Measurements from ENCODE around the gene CHD9.
A peak's percentile ranks its signal among the peaks of the same experiment; 100 is the strongest.
"Not testable (repeated sequence)": the region's sequence is repeated elsewhere in the genome, so short reads cannot be mapped to it uniquely, and the experiment has no call there.

CHD9 gene

GRCh38 chr16:53068423-53068833, 13.6 kb downstream of the CHD9 start:
- peak; percentile 46 for DNase-seq (ENCODE audit: low read depth, low spot score)
- no peak overlapping the region for H3K4me3 ChIP-seq (ENCODE audit: low read length)

- no peak for DNase-seq (ENCODE audit: low read depth, low spot score)
- H3K4me3 ChIP-seq (ENCODE audit: low read length): no peak overlapping the region
Measured at GRCh38 chr16:53069772-53070171, 15.0 kb downstream of the CHD9 start.

- DNase-seq (ENCODE audit: low read depth, low spot score): no peak
- no peak overlapping the region for H3K4me3 ChIP-seq (ENCODE audit: low read length)
Measured at GRCh38 chr16:53071748-53072301, 17.0 kb downstream of the CHD9 start.

GRCh38 chr16:53073022-53073421, 18.2 kb downstream of the CHD9 start:
- DNase-seq (ENCODE audit: low read depth, low spot score): no peak
- no peak overlapping the region for H3K4me3 ChIP-seq (ENCODE audit: low read length)

GRCh38 chr16:53074296-53074695, 19.5 kb downstream of the CHD9 start:
- not testable (repeated sequence) for DNase-seq (ENCODE audit: low read depth, low spot score); H3K4me3 ChIP-seq (ENCODE audit: low read length)

- not testable (repeated sequence) for DNase-seq (ENCODE audit: low read depth, low spot score); H3K4me3 ChIP-seq (ENCODE audit: low read length)
Measured at GRCh38 chr16:53075461-53075860, 20.7 kb downstream of the CHD9 start.

- no peak overlapping the region for H3K4me3 ChIP-seq (ENCODE audit: low read length)
- no peak for DNase-seq (ENCODE audit: low read depth, low spot score)
Measured at GRCh38 chr16:53078247-53078646, 23.5 kb downstream of the CHD9 start.

DNA sequence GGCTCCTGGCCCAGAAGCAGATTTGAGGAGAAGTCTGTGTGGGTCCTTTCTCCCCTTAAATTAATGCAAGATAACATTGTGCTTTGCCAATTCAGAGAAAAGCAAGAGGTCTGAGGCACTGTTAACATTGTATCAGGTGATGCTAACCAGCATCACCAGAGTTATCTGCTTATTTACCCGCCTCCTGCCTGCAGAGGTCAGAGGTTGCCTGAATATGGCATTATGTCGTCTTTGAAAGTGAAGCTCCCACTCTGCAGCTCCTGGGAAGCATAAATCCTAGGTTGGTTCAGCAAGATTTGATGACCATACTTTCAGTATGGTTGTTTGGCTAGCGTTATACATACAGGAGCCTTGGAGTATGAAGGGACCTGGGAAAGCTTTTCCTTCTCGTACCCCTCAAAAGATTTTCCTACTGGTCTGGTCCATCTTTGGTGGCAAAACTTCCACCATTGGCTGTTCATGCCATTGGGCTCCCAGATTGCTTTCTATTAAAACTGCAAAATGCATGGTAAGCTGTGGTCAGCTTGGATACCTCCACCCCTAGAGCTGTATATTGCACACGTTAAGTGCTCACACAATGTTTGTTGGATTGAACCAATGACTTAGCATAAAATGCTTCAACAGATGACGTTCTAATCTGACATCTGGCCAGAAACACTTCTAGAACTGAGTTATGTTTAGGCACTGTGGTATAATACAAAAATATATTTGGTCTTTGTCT, 24.1 kb downstream of the CHD9 start:
- DNase-seq (ENCODE audit: low read depth, low spot score): no peak
- H3K4me3 ChIP-seq (ENCODE audit: low read length): no peak overlapping the region

DNA sequence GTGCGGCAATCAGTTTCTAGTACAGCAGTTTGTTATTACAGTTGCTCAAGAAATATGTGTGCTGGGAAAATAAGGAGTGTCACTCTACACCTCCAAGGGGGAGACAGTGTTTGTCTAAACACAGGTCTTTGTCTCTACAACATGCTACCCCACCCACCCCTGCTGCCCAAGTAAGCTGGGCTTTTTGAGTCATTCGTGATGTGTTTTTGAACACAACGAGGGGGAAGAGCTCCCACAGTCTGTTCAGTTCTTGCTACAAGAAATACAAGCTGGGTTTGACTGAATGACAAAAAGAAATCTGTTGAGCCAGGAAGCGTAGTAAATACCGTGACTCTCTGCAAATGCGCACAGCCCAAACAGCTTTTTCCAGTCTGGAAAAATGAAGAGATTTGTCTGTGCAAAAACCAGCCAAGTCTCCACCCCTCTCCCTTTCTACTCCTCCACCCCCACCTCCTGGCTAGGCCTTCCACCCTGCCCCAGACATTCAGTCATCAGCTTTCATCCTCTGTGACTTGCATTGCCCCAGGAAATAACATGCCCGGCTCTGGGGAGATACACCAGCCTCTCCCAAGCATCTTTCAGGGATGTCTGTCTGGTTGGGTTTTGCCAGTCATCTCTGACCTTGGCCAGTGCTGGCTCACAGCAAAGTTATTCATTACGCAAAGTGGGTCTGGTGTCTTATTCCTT, 25.7 kb downstream of the CHD9 start:
- DNase-seq (ENCODE audit: low read depth, low spot score): no peak
- no peak overlapping the region for H3K4me3 ChIP-seq (ENCODE audit: low read length)

- no peak overlapping the region for H3K4me3 ChIP-seq (ENCODE audit: low read length)
- no peak for DNase-seq (ENCODE audit: low read depth, low spot score)
Measured at GRCh38 chr16:53081032-53081424, 26.2 kb downstream of the CHD9 start.

GRCh38 chr16:53081686-53082407, 27.1 kb downstream of the CHD9 start:
- H3K4me3 ChIP-seq (ENCODE audit: low read length): no peak overlapping the region
- DNase-seq (ENCODE audit: low read depth, low spot score): no peak

DNA sequence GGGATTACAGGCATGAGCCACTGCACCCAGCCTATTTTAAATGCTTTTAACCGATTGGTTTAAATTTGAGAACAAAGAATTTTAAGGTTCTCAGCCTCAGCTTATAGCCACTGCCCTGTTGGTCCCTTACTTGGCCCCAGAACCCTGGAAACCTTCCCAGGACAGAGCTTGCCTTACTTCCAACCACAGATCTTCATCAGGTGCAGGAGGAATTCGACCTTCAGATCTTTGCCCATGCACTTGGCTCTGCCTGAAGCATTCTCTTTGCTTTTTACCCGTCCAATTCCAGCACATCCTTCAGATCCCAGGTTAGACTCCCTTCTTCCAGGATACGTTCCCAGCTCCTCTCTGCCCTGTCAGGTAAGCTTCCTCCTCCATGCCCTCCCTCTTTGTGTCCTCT, 27.7 kb downstream of the CHD9 start:
- DNase-seq (ENCODE audit: low read depth, low spot score): no peak
- H3K4me3 ChIP-seq (ENCODE audit: low read length): no peak overlapping the region

- no peak for DNase-seq (ENCODE audit: low read depth, low spot score)
Measured at GRCh38 chr16:53083119-53083518, 28.3 kb downstream of the CHD9 start.

DNA sequence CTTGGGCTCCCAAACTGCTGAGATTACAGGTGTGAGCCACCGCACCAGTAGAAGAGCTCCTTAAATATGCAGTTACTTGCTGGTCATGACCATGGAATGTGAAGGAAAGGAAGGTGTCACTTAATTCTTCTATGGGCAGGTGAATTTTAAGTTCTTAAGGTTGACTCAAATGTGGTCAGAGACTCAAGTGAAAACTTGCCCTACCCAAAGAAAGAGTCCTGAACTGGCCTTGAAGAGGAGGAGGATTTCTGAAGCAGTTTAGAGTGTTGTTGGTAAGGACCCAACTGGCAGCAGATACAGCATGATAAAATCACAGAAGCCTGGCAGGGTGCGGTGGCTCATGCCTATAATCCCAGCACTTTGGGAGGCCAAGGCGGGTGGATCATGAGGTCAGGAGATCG, 29.4 kb downstream of the CHD9 start:
- no peak overlapping the region for H3K4me3 ChIP-seq (ENCODE audit: low read length)
- DNase-seq (ENCODE audit: low read depth, low spot score): no peak

More at GRCh38 chr16:53083119-53083518, 28.3 kb downstream of the CHD9 start:
- no peak overlapping the region for H3K4me3 ChIP-seq (ENCODE audit: low read length)

DNA sequence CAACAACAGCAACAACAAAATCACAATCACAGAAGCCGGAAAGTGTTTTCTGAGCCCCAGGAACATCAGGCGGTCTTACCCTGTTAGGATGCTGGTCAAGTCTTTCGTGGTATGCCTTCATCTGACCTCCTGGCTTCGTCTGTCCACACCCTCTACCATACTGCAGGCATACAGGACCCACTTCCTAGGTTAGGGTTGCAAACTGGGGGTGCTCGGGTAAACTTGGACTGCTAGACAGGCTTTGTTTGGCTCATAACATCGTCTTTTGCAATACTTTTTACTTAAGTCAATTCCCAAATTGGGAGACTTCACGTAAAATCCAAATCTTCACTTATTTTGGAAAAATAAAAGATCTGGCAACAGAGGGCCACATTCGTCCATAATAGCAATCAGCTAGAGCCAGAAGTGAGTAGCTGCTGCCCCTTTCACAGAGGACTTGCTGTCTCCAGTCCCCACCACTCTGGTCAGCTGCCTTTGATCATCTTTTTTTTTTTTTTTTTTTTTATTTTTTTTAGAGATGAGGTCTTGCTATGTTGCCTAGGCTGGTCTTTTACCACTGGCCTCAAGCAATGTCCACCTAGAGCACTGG, 30.0 kb downstream of the CHD9 start:
- H3K4me3 ChIP-seq (ENCODE audit: low read length): no peak overlapping the region
- no peak for DNase-seq (ENCODE audit: low read depth, low spot score)

GRCh38 chr16:53085369-53085843, 30.6 kb downstream of the CHD9 start:
- DNase-seq (ENCODE audit: low read depth, low spot score): no peak
- no peak overlapping the region for H3K4me3 ChIP-seq (ENCODE audit: low read length)

GRCh38 chr16:53085931-53086421, 31.2 kb downstream of the CHD9 start:
- no peak overlapping the region for H3K4me3 ChIP-seq (ENCODE audit: low read length)
- DNase-seq (ENCODE audit: low read depth, low spot score): no peak

GRCh38 chr16:53087101-53087500, 32.3 kb downstream of the CHD9 start:
- H3K4me3 ChIP-seq (ENCODE audit: low read length): no peak overlapping the region
- DNase-seq (ENCODE audit: low read depth, low spot score): no peak
